SU-DHL-6 (cell line): ENCODE results near the gene PLA2G5.

Source experiments
- H2AFZ ChIP-seq: fragments of 200-600 bp; sonication (generic); 2 replicates; pipeline ENCODE4 v1.6.1; 2014; ENCODE audit warnings: low read depth, mild to moderate bottlenecking, moderate library complexity, mixed read lengths, antibody characterized with exemption, low read length; ENCODE audit not compliant: severe bottlenecking
- H3F3A ChIP-seq: fragments of 200-600 bp; shearing (Covaris generic); 2 replicates; pipeline ENCODE4 v1.6.0; 2016; ENCODE audit warnings: antibody characterized with exemption, mild to moderate bottlenecking; ENCODE audit not compliant: insufficient read depth
- H3K27ac ChIP-seq: fragments of 200-600 bp; sonication (generic); 2 replicates; pipeline ENCODE4 v1.5.1; 2016; ENCODE audit warnings: low read depth, mild to moderate bottlenecking, low read length, moderate library complexity, mixed read lengths
- H3K27me3 ChIP-seq: fragments of 200-600 bp; sonication (generic), shearing (Covaris generic); 2 replicates; pipeline ENCODE4 v1.6.0; 2014; ENCODE audit warnings: mild to moderate bottlenecking, low read length
- H3K36me3 ChIP-seq: fragments of 200-600 bp; sonication (generic); 2 replicates; pipeline ENCODE4 v1.6.1; 2014; ENCODE audit warnings: mild to moderate bottlenecking, low read length, mixed read lengths
- H3K4me2 ChIP-seq: fragments of 300-600, 200-600 bp; shearing (Covaris generic), sonication (generic); 2 replicates; pipeline ENCODE4 v1.6.0; 2014; ENCODE audit warnings: low read length, low read depth, mild to moderate bottlenecking; ENCODE audit not compliant: poor library complexity, severe bottlenecking
- H3K4me3 ChIP-seq: fragments of 200-600 bp; sonication (generic); 2 replicates; pipeline ENCODE4 v1.5.1; 2014; ENCODE audit warnings: antibody characterized with exemption, low read length, mild to moderate bottlenecking, mixed read lengths; ENCODE audit not compliant: insufficient read depth, poor library complexity, severe bottlenecking
- H3K79me2 ChIP-seq: fragments of 200-600 bp; sonication (generic); 2 replicates; pipeline ENCODE4 v1.6.1; 2014; ENCODE audit warnings: mild to moderate bottlenecking, low read length, moderate library complexity; ENCODE audit not compliant: insufficient read depth
- H3K9ac ChIP-seq: fragments of 200-600 bp; sonication (generic); 2 replicates; pipeline ENCODE4 v1.7.0; 2014; ENCODE audit warnings: mild to moderate bottlenecking, low read length
- H3K9me2 ChIP-seq: fragments of 200-600 bp; sonication (generic); replicated peaks from 2 replicates; pipeline ENCODE4 v1.6.1; 2014; ENCODE audit warnings: low read length; ENCODE audit not compliant: insufficient read depth
- H3K9me3 ChIP-seq: fragments of 200-600 bp; sonication (generic); 2 replicates; pipeline ENCODE4 v1.6.1; 2014; ENCODE audit warnings: low read length, mixed read lengths; ENCODE audit not compliant: insufficient read depth
- H4K20me1 ChIP-seq: fragments of 200-600 bp; sonication (generic); 2 replicates; pipeline ENCODE4 v1.6.1; 2014; ENCODE audit warnings: low read depth, mild to moderate bottlenecking, antibody characterized with exemption, low read length, moderate library complexity, mixed read lengths
- EZH2phosphoT487 ChIP-seq: fragments of 200-600 bp; sonication (generic), shearing (Covaris generic); conservative IDR thresholded peaks from 2 replicates; pipeline ENCODE4 v1.6.1; 2018; ENCODE audit warnings: mild to moderate bottlenecking, antibody characterized with exemption, low read length, moderate library complexity, mixed read lengths
- TF ChIP-seq, protein P1 (sequence below): fragments of 200-600 bp; sonication (generic); IDR thresholded peaks from one replicate; pipeline ENCODE4 v1.5.1; 2017; ENCODE audit warnings: antibody characterized with exemption, mild to moderate bottlenecking, low read length, moderate library complexity; ENCODE audit not compliant: insufficient read depth, poor library complexity, severe bottlenecking

The PLA2G5 gene

DNA sequence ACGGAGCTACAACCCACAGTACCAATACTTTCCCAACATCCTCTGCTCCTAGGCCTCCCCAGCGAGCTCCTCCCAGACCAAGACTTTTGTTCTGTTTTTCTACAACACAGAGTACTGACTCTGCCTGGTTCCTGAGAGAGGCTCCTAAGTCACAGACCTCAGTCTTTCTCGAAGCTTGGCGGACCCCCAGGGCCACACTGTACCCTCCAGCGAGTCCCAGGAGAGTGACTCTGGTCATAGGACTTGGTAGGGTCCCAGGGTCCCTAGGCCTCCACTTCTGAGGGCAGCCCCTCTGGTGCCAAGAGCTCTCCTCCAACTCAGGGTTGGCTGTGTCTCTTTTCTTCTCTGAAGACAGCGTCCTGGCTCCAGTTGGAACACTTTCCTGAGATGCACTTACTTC is 20.6 kb downstream of the PLA2G5 start:
- Histone ChIP-seq H3K4me2 (no peak overlapping the region), H3K79me2 (no peaks in the 10 kb centered on the region), H3K27me3 (no peaks in the 10 kb centered on the region), H3F3A (no peaks in the 10 kb centered on the region), H2AFZ (no peak overlapping the region), H3K9me2 (no peaks in the 10 kb centered on the region), H3K4me3 (no peak overlapping the region), H3K27ac (no peak overlapping the region), H3K9me3 (no peaks in the 10 kb centered on the region), H3K9ac (no peak overlapping the region), H4K20me1 (no peaks in the 10 kb centered on the region), H3K36me3 (no peaks in the 10 kb centered on the region)
- TF ChIP-seq, protein P1, sequence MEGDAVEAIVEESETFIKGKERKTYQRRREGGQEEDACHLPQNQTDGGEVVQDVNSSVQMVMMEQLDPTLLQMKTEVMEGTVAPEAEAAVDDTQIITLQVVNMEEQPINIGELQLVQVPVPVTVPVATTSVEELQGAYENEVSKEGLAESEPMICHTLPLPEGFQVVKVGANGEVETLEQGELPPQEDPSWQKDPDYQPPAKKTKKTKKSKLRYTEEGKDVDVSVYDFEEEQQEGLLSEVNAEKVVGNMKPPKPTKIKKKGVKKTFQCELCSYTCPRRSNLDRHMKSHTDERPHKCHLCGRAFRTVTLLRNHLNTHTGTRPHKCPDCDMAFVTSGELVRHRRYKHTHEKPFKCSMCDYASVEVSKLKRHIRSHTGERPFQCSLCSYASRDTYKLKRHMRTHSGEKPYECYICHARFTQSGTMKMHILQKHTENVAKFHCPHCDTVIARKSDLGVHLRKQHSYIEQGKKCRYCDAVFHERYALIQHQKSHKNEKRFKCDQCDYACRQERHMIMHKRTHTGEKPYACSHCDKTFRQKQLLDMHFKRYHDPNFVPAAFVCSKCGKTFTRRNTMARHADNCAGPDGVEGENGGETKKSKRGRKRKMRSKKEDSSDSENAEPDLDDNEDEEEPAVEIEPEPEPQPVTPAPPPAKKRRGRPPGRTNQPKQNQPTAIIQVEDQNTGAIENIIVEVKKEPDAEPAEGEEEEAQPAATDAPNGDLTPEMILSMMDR, result no peak
- TF ChIP-seq EZH2phosphoT487, result no peak

DNA sequence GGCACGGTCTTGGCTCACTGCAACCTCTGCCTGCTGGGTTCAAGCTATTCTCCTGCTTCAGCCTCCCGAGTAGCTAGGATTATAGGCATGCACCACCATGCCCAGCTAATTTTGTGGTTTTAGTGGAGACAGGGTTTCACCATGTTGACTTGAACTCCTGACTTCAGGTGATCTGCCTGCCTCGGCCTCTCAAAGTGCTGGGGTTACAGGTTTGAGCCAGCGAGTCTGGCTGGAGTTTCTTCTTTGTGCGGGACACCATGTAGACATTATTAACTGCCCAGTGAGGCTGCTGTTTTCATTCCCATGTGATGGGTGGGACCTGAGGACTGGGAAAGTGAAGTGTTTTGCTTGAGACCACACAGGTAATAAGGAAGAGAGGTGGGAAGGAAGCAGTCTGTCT is 23.3 kb downstream of the PLA2G5 start:
- Histone ChIP-seq H3K9ac (no peak overlapping the region), H3K36me3 (no peaks in the 10 kb centered on the region), H3K79me2 (no peaks in the 10 kb centered on the region), H4K20me1 (no peaks in the 10 kb centered on the region), H3K27me3 (no peaks in the 10 kb centered on the region), H3F3A (no peaks in the 10 kb centered on the region), H3K4me2 (no peak overlapping the region), H3K27ac (no peak overlapping the region), H3K9me2 (no peaks in the 10 kb centered on the region), H3K4me3 (no peak overlapping the region), H3K9me3 (no peaks in the 10 kb centered on the region), H2AFZ (no peak overlapping the region)
- TF ChIP-seq EZH2phosphoT487, result no peak

GRCh38 chr1:20093940-20094391 is 24.0 kb downstream of the PLA2G5 start:
- Histone ChIP-seq H3K4me3 (no peak overlapping the region), H3K9me3 (no peaks in the 10 kb centered on the region), H3K27me3 (no peaks in the 10 kb centered on the region), H3K79me2 (no peaks in the 10 kb centered on the region), H4K20me1 (no peaks in the 10 kb centered on the region), H3F3A (no peaks in the 10 kb centered on the region), H3K27ac (no peak overlapping the region), H3K36me3 (no peaks in the 10 kb centered on the region), H2AFZ (no peak overlapping the region), H3K4me2 (no peak overlapping the region), H3K9me2 (no peaks in the 10 kb centered on the region), H3K9ac (no peak overlapping the region)
- TF ChIP-seq, protein P1, result no peak
- no peak for TF ChIP-seq EZH2phosphoT487

DNA sequence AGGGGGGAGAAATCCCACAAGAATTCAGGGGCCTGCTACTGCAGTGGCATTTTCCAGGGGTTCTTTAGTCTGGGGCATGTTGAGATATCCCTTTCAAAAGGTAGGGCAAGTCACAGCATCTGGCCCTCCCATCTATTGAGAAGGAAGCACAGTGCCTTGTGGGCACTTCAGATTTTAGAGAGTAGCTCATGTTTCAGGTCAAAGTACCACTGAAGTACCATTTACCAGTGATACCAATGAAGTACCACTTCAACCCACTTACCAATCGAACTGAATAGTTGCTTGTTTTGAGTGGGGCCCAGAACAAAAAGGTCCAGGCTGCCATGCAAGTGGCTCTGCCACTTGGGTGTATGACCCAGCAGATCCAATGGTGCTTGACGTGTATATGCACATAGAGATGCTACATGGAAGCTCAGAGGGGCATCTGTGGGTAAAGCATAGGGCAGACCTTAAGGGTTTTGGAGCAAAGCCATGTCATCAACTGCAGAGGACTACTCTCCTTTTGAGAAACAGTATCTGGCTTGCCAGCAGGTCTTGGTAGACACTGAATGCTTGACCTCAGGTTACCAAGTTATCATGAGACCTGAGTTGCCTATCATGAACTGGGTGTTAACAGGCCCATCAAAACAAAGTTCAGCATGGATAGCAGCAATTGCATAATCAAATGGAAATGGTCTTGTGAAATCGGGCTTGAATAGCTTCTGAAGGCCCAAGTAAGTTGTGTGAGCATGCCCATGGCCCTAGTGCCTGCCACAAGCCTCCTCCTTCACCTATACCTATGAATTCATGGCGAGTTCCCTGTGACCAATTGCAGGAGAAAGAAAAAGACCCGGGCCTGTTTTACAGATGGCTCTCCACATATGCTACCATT is 25.8 kb downstream of the PLA2G5 start:
- H4K20me1 ChIP-seq, result no peaks in the 10 kb centered on the region
- no peaks in the 10 kb centered on the region for H3F3A ChIP-seq
- H3K9me2 ChIP-seq, result no peaks in the 10 kb centered on the region
- no peaks in the 10 kb centered on the region for H3K9me3 ChIP-seq
- H3K79me2 ChIP-seq, result no peaks in the 10 kb centered on the region
- H3K4me2 ChIP-seq, result no peak overlapping the region
- H3K27me3 ChIP-seq, result no peaks in the 10 kb centered on the region
- no peak overlapping the region for H3K9ac ChIP-seq
- no peak overlapping the region for H2AFZ ChIP-seq
- TF ChIP-seq, protein P1, result no peak
- no peak for TF ChIP-seq EZH2phosphoT487
- no peak overlapping the region for H3K27ac ChIP-seq
- no peak overlapping the region for H3K4me3 ChIP-seq
- no peaks in the 10 kb centered on the region for H3K36me3 ChIP-seq
